SK-N-SH (cell line): ENCODE results near the gene CA10. TPM values are rescaled to one million over a fixed set of nuclear protein-coding genes. Genes with fewer than 3 reads are reported as not detected.

Experiments used
- CTCF ChIA-PET: fragments of 300-600, 350-600 bp; formaldehyde crosslinking; extraction: SDS; loops from one replicate; lab custom pipeline; 2021; lab: Yijun Ruan, JAX
- POLR2A ChIA-PET: fragments of 350-600 bp; sonication (Branson Sonifier 250); formaldehyde crosslinking; extraction: SDS; loops from one replicate; lab custom pipeline; 2020; ENCODE audit warnings: antibody characterized with exemption, inconsistent platforms; lab: Yijun Ruan, JAX
- DNase-seq: peaks from one replicate; pipeline ENCODE4 v3.0.0; 2012
- H2AFZ ChIP-seq: fragments of 200-600 bp; sonication (generic); 2 replicates; pipeline ENCODE4 v1.8.1; 2016; ENCODE audit warnings: antibody characterized with exemption, mild to moderate bottlenecking, low read depth
- H3F3A ChIP-seq: fragments of 200-600 bp; sonication (generic); replicated peaks from 2 replicates; pipeline ENCODE3; 2016; ENCODE audit warnings: antibody characterized with exemption, mild to moderate bottlenecking; ENCODE audit not compliant: insufficient read depth
- H3K27ac ChIP-seq, 2 experiments: fragments of 200-500 bp in 1 of 2; fragments of 200-600 bp in 1 of 2; sonication (Bioruptor generic) in 1 of 2; sonication (generic), shearing (Covaris generic) in 1 of 2; 2 replicates each; pipeline versions ENCODE4 v1.5.1 to v1.6.1; 2014 to 2016; ENCODE audit warnings: low read depth in 2 of 2, inconsistent platforms in 1 of 2, low read length in 1 of 2, mild to moderate bottlenecking in 1 of 2, mixed read lengths in 1 of 2
- H3K27me3 ChIP-seq: fragments of 200-600 bp; sonication (generic), shearing (Covaris generic); 2 replicates; pipeline ENCODE4 v1.6.1; 2016; ENCODE audit warnings: mixed run types; ENCODE audit not compliant: insufficient read depth
- H3K36me3 ChIP-seq, 2 experiments: fragments of 200-500 bp in 1 of 2; fragments of 200-600 bp in 1 of 2; sonication (Bioruptor generic) in 1 of 2; sonication (generic) in 1 of 2; replicated peaks in 1 of 2; 2 replicates each; pipeline versions ENCODE3 to v1.5.1; 2014 to 2016; ENCODE audit warnings: low read length in 1 of 2, mild to moderate bottlenecking in 1 of 2; ENCODE audit not compliant: insufficient read depth in 2 of 2, control insufficient read depth in 1 of 2
- H3K4me1 ChIP-seq, 2 experiments: fragments of 200-500 bp in 1 of 2; fragments of 200-600 bp in 1 of 2; sonication (Bioruptor generic) in 1 of 2; sonication (generic), shearing (Covaris generic) in 1 of 2; 2 replicates each; pipeline versions ENCODE4 v1.5.1 to v1.6.1; 2014 to 2016; ENCODE audit warnings: low read depth in 1 of 2, low read length in 1 of 2, mixed run types in 1 of 2; ENCODE audit not compliant: insufficient read depth in 2 of 2, control insufficient read depth in 1 of 2
- H3K4me2 ChIP-seq: fragments of 200-600 bp; sonication (generic), shearing (Covaris generic); 2 replicates; pipeline ENCODE4 v1.6.1; 2017; ENCODE audit warnings: mixed run types
- H3K4me3 ChIP-seq, 2 experiments: fragments of 200-500 bp in 1 of 2; fragments of 200-600 bp in 1 of 2; sonication (Bioruptor generic) in 1 of 2; sonication (generic), shearing (Covaris generic) in 1 of 2; 2 replicates each; pipeline versions ENCODE4 v1.5.1 to v1.8.1; 2014 to 2016; ENCODE audit warnings: low read depth in 2 of 2, inconsistent platforms in 1 of 2, low read length in 1 of 2, mild to moderate bottlenecking in 1 of 2, mixed read lengths in 1 of 2, moderate library complexity in 1 of 2
- H3K79me2 ChIP-seq: fragments of 200-600 bp; sonication (generic); 2 replicates; pipeline ENCODE4 v1.8.1; 2017; ENCODE audit warnings: mild to moderate bottlenecking; ENCODE audit not compliant: insufficient read depth
- H3K9ac ChIP-seq: fragments of 200-600 bp; sonication (generic); 2 replicates; pipeline ENCODE4 v1.6.1; 2017; ENCODE audit warnings: mixed run types
- H3K9me2 ChIP-seq: fragments of 200-600 bp; sonication (generic); 2 replicates; pipeline ENCODE4 v1.6.1; 2017; ENCODE audit warnings: mixed run types
- H3K9me3 ChIP-seq: fragments of 200-600 bp; sonication (generic); 2 replicates; pipeline ENCODE4 v1.6.1; 2017; ENCODE audit warnings: mixed run types, mild to moderate bottlenecking, moderate library complexity
- H4K20me1 ChIP-seq: fragments of 200-600 bp; sonication (generic); 2 replicates; pipeline ENCODE4 v1.6.1; 2017; ENCODE audit warnings: mild to moderate bottlenecking, mixed run types; ENCODE audit not compliant: insufficient read depth
- ELF1 ChIP-seq: IDR thresholded peaks from 2 replicates; pipeline ENCODE4 v1.4.0; 2012
- EZH2phosphoT487 ChIP-seq: fragments of 200-600 bp; sonication (generic); IDR thresholded peaks from 2 replicates; pipeline ENCODE4 v1.6.1; 2017; ENCODE audit warnings: low read depth, mixed run types, mild to moderate bottlenecking, antibody characterized with exemption, moderate library complexity, borderline replicate concordance
- FOXM1 ChIP-seq: IDR thresholded peaks from 2 replicates; pipeline ENCODE4 v1.4.0; 2012; ENCODE audit warnings: low read depth, mild to moderate bottlenecking
- MAX ChIP-seq: IDR thresholded peaks from 2 replicates; pipeline ENCODE4 v1.4.0; 2012; ENCODE audit warnings: low read depth
- MXI1 ChIP-seq: IDR thresholded peaks from 2 replicates; pipeline ENCODE4 v1.6.1; 2012; ENCODE audit warnings: mild to moderate bottlenecking, low read depth, low read length, improper control_type of control experiment
- RCOR1 ChIP-seq: fragments of 150-350 bp; IDR thresholded peaks from 2 replicates; pipeline ENCODE4 v1.6.1; 2017; ENCODE audit warnings: antibody characterized with exemption, low read length
- RXRA ChIP-seq: IDR thresholded peaks from 2 replicates; pipeline ENCODE4 v1.4.0; 2012; ENCODE audit warnings: low read depth, mild to moderate bottlenecking, borderline replicate concordance
- TCF12 ChIP-seq: IDR thresholded peaks from 2 replicates; pipeline ENCODE4 v1.4.0; 2012
- USF2 ChIP-seq: fragments of 150-350 bp; IDR thresholded peaks from 2 replicates; pipeline ENCODE4 v1.6.1; 2017; ENCODE audit warnings: antibody characterized with exemption, low read length, low read depth, borderline replicate concordance
- YY1 ChIP-seq: IDR thresholded peaks from 2 replicates; pipeline ENCODE4 v1.4.0; 2012; ENCODE audit warnings: low read depth, mild to moderate bottlenecking
- WGBS: methylation state at CpG from one replicate; pipeline ENCODE4 v1.1.6; 2017; ENCODE audit warnings: low lambda C conversion rate; 5-methylcytosine and 5-hydroxymethylcytosine counted together
- polyA plus RNA-seq, 3 experiments: library from polyadenylated mRNA; depleted of rRNA; stranded (reverse); fragments of >200 nt; gene quantifications; 2 replicates each; pipeline ENCODE4 v1.2.3, GENCODE V29; 2012

The CA10 gene
- polyA plus RNA-seq, 1 of the 3 experiments (the other 2 are of a cell fraction) = not detected

GRCh38 chr17:52035336-52035915 lies 123.1 kb downstream of the CA10 start:
- H3K79me2 ChIP-seq = no peaks in the 10 kb centered on the region
- H3K9me3 ChIP-seq = no peaks in the 10 kb centered on the region
- WGBS = 24% methylated on average over 6 of the region's 6 CpGs
- no peak overlapping the region for H3K27ac ChIP-seq
- H3K4me2 ChIP-seq = no peak overlapping the region
- no peak for DNase-seq
- no peak overlapping the region for H3K4me3 ChIP-seq
- H2AFZ ChIP-seq = no peak overlapping the region
- no peaks in the 10 kb centered on the region for H3F3A ChIP-seq
- no peaks in the 10 kb centered on the region for H3K36me3 ChIP-seq
- no peaks in the 10 kb centered on the region for H3K9me2 ChIP-seq
- H4K20me1 ChIP-seq = no peaks in the 10 kb centered on the region
- no peak overlapping the region for H3K9ac ChIP-seq
- ChIA-PET POLR2A (no interaction called here), CTCF (interaction anchor here (1.4 kb wide), 1 partner anchor 71 kb away, joined by 7 read pairs; no protein-coding TSS in a partner anchor)
- H3K27me3 ChIP-seq = no peaks in the 10 kb centered on the region
- H3K4me1 ChIP-seq = peaks cover 0 to 2% of the 10 kb centered on the region in 2 experiments; a peak in 1 of 4 replicates
- TF ChIP-seq RXRA (no peak), USF2 (no peak), ELF1 (no peak), EZH2phosphoT487 (no peak), MAX (no peak), FOXM1 (no peak), MXI1 (no peak), YY1 (no peak)

- no peak for DNase-seq
- no peaks in the 10 kb centered on the region for H3K9me3 ChIP-seq
- no peak overlapping the region for H3K27ac ChIP-seq
- H3K9ac ChIP-seq = no peak overlapping the region
- no peaks in the 10 kb centered on the region for H3K27me3 ChIP-seq
- H3K4me1 ChIP-seq = peaks cover under 1 to 12% of the 10 kb centered on the region in 2 experiments; a peak in 3 of 4 replicates
- TF ChIP-seq USF2 = no peak
- TF ChIP-seq YY1 = no peak
- TF ChIP-seq TCF12 = no peak
- TF ChIP-seq MAX = no peak
- no peak for TF ChIP-seq RXRA
- TF ChIP-seq RCOR1 = no peak
- 18% methylated on average over 3 of the region's 3 CpGs for WGBS
- ChIA-PET POLR2A (no interaction called here), CTCF (interaction anchor here (1.3 kb wide), 1 partner anchor 27 kb away, joined by 3 read pairs; no protein-coding TSS in a partner anchor)
- H3K79me2 ChIP-seq = no peaks in the 10 kb centered on the region
- no peak overlapping the region for H2AFZ ChIP-seq
- peaks cover under 1% of the 10 kb centered on the region for H3F3A ChIP-seq
- H3K4me2 ChIP-seq = no peak overlapping the region
- H3K4me3 ChIP-seq = no peak overlapping the region
- no peaks in the 10 kb centered on the region for H3K36me3 ChIP-seq
- no peaks in the 10 kb centered on the region for H4K20me1 ChIP-seq
- no peaks in the 10 kb centered on the region for H3K9me2 ChIP-seq
Measured at GRCh38 chr17:52032454-52032853, 126.1 kb downstream of the CA10 start.
